GM19043 (cell line): ENCODE data around the gene JAK2.
"Not testable (repeated sequence)": the region's sequence is repeated elsewhere in the genome, so short reads cannot be mapped to it uniquely, and the experiment has no call there.

Source experiments
- ATAC-seq: cut with Tn5 transposase; IDR thresholded peaks from one replicate; pipeline ENCODE4 v1.9.1; 2021; ENCODE audit warnings: low read depth; ENCODE audit not compliant: unreplicated experiment

Gene JAK2

GRCh38 chr9:5040730-5041389 lies 55.8 kb downstream of the JAK2 start:
- ATAC-seq = no peak

- ATAC-seq = no peak
Measured at GRCh38 chr9:5041390-5042115, 56.5 kb downstream of the JAK2 start.

GRCh38 chr9:5042661-5043178 lies 57.6 kb downstream of the JAK2 start:
- ATAC-seq = no peak

- ATAC-seq = no peak
Measured at GRCh38 chr9:5043381-5043780, 58.3 kb downstream of the JAK2 start.

- no peak for ATAC-seq
Measured at GRCh38 chr9:5044160-5044559, 59.1 kb downstream of the JAK2 start.

GRCh38 chr9:5052838-5053237 lies 67.8 kb downstream of the JAK2 start:
- ATAC-seq = no peak

- ATAC-seq = no peak
Measured at GRCh38 chr9:5062631-5063030, 77.6 kb downstream of the JAK2 start.

GRCh38 chr9:5072871-5073270 lies 87.8 kb downstream of the JAK2 start:
- no peak for ATAC-seq

GRCh38 chr9:5073701-5074100 lies 88.6 kb downstream of the JAK2 start:
- ATAC-seq = no peak

GRCh38 chr9:5085993-5086392 lies 100.9 kb downstream of the JAK2 start:
- no peak for ATAC-seq

- no peak for ATAC-seq
Measured at GRCh38 chr9:5089737-5090136, 104.7 kb downstream of the JAK2 start.

- no peak for ATAC-seq
Measured at GRCh38 chr9:5095795-5096194, 110.7 kb downstream of the JAK2 start.

- no peak for ATAC-seq
Measured at GRCh38 chr9:5099466-5099865, 114.4 kb downstream of the JAK2 start.

GRCh38 chr9:5101127-5101526 lies 116.1 kb downstream of the JAK2 start:
- ATAC-seq = not testable (repeated sequence)

- not testable (repeated sequence) for ATAC-seq
Measured at GRCh38 chr9:5106517-5106916, 121.4 kb downstream of the JAK2 start.

GRCh38 chr9:5110867-5111681 lies 126.0 kb downstream of the JAK2 start:
- no peak for ATAC-seq

- ATAC-seq = no peak
Measured at GRCh38 chr9:5111696-5112095, 126.6 kb downstream of the JAK2 start.

GRCh38 chr9:5112109-5112592 lies 127.1 kb downstream of the JAK2 start:
- ATAC-seq = no peak

GRCh38 chr9:5112646-5113045 lies 127.6 kb downstream of the JAK2 start:
- no peak for ATAC-seq

GRCh38 chr9:5113523-5113922 lies 128.5 kb downstream of the JAK2 start:
- no peak for ATAC-seq
